ENCODE results near the gene YLPM1. TPM values are rescaled to one million over a fixed set of nuclear protein-coding genes. Genes with fewer than 3 reads are reported as not detected.
"Not testable (repeated sequence)": the region's sequence is repeated elsewhere in the genome, so short reads cannot be mapped to it uniquely, and the experiment has no call there.

YLPM1 gene
- 9.2 and 11.1 TPM in 2 replicates for total RNA-seq (2014; rRNA removed; shearing (Covaris generic))

- DNase-seq (ENCODE audit: low spot score), result peak; percentile 88
Observed at GRCh38 chr14:74762917-74763802, at the start of gene YLPM1. Gene YLPM1 (plus strand): TSS chr14:74763316. CDS start chr14:74763490, 174 bp downstream.

GRCh38 chr14:74713395-74713735 is 49.8 kb upstream of the YLPM1 start:
- no peak for DNase-seq (ENCODE audit: low spot score)

DNA sequence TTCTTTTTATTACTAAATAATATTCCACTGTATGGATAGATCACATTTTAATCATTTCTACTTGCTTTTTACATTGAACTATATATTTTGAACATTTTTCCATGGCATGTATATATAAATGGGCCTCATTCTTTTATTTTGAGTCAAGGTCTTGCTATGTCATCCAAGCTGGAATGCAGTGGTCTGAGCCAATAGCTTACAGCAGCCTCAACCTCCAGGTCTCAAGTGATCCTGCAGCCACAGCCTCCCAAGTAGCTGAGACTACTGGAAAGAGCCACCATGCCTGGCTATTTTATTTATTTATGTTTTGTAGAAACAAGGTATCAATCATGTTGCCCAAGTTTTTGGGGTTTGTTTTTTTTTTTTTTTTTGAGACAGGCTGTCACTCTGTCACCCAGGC is 42.6 kb upstream of the YLPM1 start:
- DNase-seq (ENCODE audit: low spot score), result no peak

GRCh38 chr14:74723134-74723533 is 40.0 kb upstream of the YLPM1 start:
- DNase-seq (ENCODE audit: low spot score), result no peak

- no peak for DNase-seq (ENCODE audit: low spot score)
Observed at GRCh38 chr14:74732387-74732786, 30.7 kb upstream of the YLPM1 start.

DNA sequence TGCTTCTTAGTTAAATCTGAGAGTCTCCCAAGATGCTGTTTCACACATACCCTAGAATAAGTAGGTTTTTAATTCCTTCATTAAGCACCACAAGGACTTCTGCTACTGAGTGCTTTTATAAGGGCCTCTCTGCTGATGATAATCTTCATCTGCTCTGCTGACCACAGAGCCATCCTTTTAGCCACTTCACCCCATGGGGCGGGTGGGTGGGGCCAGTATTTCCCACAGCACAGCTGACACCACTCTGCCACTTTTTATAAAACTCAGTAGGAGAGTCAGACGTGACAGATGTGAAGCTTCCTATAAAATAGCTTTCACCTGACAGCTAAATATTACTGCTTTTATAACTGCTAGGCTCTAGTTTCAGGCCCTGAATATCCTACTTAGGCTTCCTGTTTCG is 29.9 kb upstream of the YLPM1 start:
- no peak for DNase-seq (ENCODE audit: low spot score)

GRCh38 chr14:74735125-74735524 is 28.0 kb upstream of the YLPM1 start:
- no peak for DNase-seq (ENCODE audit: low spot score)

DNA sequence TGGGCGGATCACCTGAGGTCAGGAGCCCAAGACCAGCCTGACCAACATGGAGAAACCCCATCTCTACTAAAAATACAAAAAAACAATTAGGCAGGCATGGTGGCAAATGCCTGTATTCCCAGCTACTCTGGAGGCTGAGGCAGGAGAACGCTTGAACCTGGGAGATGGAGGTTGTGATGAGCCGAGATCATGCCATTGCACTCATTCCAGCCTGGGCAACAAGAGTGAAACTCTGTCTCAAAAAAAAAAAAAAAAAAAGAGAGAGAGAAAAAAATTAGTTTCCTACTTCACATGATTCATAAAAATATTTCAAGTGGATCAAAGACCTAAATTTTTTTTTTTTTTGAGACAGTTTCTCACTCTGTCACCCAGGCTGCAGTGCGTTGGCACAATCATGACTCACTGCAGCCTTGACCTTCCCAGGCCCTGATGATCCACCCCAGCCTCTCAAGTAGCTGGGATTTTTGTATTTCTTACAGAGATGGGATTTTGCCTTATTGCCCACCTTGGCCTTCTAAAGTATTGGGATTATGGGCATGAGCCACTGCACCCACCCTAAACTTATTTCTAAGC is 25.3 kb upstream of the YLPM1 start:
- no peak for DNase-seq (ENCODE audit: low spot score)

DNA sequence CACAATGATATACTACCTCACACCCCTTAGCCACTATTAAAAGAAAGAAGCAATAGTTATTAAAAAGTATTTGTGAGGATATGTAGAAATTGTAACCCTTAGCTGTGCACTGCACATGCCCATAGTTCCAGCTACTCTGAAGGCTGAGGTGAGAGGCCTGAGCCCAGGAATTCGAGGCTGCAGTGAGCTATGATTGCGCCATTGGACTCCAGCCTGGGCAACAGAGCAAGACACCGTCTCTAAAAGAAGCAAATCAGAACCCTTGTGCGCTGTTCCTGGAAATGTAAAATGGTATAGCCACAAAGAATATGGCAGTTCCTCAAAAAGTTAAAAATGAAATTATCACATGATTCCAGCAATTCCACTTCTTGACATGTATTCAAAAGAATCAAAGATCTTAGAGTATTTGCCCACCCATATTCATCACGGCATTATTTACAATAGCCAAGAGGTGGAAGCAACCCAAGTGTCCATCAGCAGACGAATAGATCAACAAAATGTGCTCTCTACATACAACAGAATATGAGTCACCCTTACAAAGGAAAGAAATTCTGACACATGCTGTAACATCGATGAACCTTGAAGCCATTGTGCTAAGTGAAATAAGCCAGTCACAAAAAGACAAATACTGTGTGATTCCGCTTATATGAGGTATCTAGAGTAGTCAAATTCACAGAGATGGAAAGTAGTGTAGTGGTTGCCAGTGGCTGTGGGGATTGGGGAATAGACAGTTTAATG is 23.7 kb upstream of the YLPM1 start:
- DNase-seq (ENCODE audit: low spot score), result no peak

- DNase-seq (ENCODE audit: low spot score), result no peak
Observed at GRCh38 chr14:74747237-74747636, 15.9 kb upstream of the YLPM1 start.

GRCh38 chr14:74754157-74754556 is 9.0 kb upstream of the YLPM1 start:
- DNase-seq (ENCODE audit: low spot score), result no peak

GRCh38 chr14:74754899-74755298 is 8.2 kb upstream of the YLPM1 start:
- DNase-seq (ENCODE audit: low spot score), result no peak

DNA sequence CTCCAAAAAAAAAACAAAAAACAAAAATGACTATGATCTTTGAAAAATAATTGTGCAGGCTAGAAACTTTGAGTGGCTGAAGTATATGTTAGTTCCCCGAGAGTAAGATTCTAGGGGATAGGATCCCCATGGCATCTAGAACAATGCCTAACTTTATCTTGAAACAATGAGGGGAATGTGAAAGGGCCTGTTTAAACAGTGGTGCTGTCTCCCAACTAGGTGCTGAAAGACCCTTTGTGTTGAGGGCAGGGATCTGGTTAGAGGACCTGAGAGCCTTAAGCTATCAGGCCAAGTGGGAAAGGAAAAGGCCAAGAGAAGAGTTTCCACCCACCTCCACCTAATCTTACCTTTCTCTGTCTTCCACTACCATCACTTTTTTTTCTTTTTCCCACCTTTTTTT is 6.8 kb upstream of the YLPM1 start:
- no peak for DNase-seq (ENCODE audit: low spot score)

GRCh38 chr14:74758505-74758904 is 4.6 kb upstream of the YLPM1 start:
- not testable (repeated sequence) for DNase-seq (ENCODE audit: low spot score)

DNA sequence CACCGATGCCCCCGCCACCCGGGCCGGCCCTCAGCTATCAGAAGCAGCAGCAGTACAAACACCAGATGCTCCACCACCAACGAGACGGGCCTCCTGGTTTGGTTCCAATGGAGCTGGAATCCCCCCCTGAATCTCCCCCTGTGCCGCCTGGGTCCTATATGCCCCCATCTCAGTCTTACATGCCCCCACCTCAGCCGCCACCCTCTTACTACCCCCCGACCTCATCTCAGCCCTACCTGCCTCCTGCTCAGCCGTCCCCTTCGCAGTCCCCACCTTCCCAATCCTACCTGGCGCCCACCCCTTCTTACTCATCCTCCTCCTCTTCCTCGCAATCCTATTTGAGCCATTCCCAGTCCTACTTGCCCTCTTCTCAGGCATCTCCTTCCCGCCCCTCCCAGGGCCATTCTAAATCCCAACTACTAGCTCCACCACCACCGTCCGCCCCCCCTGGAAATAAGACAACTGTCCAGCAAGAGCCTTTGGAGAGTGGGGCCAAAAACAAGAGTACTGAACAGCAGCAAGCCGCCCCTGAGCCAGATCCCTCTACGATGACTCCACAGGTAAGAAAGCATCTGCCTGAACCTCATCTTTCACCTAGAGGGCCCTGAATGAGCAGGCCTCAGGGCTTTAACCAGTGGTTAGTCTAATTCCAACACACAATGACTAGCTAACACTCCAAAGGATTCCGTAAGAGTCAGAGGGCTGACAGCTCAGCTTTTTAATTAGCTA is 851 bp downstream of the YLPM1 start:
- no peak for DNase-seq (ENCODE audit: low spot score)

- no peak for DNase-seq (ENCODE audit: low spot score)
Observed at GRCh38 chr14:74765721-74766120, 2.6 kb downstream of the YLPM1 start.

GRCh38 chr14:74771399-74771798 is 8.3 kb downstream of the YLPM1 start:
- DNase-seq (ENCODE audit: low spot score), result no peak

- DNase-seq (ENCODE audit: low spot score), result no peak
Observed at GRCh38 chr14:74784634-74785033, 21.5 kb downstream of the YLPM1 start.

DNA sequence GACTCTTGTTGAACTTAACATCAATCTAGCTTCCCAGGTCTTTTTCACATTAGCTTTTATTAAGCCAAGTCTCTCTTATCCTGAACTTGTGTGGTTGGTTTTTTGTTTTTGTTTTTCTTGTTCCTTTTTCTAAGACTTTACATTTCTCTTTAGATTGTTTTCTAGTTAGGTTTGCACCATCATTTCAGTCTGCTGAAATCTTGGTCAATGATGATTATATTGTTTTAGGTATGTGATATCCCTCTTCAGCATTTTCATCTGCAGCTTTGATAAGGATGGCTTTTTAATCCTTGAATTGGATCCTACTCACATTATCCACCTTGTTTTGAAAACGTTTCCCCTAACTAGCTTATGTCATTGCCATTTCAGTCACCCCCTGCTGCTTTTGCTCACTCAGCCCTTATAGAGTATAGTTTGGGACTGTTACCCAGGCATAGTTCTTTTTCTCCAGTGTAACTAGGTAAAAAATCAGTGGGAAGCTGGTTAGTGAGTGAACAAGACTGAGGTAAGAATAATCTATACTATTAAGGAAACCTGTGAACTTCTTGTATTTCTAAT is 22.0 kb downstream of the YLPM1 start:
- no peak for DNase-seq (ENCODE audit: low spot score)

DNA sequence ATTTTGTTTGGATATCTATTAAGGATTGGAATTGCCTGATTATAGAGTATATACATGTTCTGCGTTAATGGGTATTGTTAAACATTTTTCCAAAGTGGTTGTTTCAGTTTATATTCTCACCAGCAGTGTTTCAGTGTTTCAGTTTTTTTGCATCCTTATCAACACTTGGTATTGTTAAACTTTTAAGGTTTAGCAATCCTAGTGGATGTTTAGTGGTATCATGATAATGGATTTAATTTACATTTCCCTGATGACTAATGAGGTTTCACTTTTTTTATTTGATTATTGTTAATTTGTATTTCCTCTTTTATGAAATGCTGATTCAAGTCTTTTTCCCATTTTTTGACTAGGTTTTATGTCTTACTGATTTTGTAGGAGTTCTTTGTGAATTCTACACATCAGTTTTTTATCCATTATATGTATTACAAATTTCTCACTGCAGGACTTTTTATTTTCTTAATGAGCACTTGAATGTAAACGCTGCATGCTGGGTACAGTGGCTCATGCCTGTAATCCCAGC is 23.7 kb downstream of the YLPM1 start:
- no peak for DNase-seq (ENCODE audit: low spot score)

DNA sequence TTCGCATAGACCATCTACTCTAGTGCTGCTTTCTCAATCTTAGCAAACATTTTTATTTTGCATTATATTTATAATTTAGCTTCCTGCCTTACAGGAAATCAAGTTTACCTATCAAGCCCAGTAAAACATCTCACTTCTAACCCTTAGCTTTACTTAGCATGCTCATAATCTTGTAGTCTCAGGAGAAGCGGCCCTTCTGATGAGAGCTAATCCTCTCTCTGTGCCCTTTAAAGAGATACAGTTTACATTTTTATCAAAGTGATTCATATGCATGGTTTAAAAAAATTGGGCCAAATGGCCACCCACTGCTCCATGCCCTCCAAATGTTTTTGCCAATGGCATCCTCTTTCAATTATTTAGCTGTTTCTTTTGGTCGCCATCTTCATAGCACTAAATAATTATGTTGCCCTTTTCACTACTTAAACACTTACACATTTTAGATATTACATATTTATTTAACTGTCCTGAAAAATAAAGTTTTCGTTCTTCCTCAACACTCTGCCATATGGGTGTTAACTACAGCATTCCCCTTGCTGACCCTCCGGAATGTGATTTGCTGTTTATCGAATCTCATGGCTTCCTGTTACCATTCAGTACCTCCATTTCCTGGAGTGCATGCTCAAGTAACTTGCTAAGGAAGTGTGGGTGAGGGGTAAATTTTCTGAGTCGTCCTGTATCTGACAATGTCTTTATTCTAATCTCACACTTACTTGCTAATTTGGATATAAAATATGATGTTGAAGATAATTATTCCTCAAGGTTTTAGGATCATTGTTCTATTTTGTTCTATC is 29.3 kb downstream of the YLPM1 start:
- DNase-seq (ENCODE audit: low spot score), result no peak
